Measurements from ENCODE around the gene LAMA5.

The LAMA5 gene

DNA sequence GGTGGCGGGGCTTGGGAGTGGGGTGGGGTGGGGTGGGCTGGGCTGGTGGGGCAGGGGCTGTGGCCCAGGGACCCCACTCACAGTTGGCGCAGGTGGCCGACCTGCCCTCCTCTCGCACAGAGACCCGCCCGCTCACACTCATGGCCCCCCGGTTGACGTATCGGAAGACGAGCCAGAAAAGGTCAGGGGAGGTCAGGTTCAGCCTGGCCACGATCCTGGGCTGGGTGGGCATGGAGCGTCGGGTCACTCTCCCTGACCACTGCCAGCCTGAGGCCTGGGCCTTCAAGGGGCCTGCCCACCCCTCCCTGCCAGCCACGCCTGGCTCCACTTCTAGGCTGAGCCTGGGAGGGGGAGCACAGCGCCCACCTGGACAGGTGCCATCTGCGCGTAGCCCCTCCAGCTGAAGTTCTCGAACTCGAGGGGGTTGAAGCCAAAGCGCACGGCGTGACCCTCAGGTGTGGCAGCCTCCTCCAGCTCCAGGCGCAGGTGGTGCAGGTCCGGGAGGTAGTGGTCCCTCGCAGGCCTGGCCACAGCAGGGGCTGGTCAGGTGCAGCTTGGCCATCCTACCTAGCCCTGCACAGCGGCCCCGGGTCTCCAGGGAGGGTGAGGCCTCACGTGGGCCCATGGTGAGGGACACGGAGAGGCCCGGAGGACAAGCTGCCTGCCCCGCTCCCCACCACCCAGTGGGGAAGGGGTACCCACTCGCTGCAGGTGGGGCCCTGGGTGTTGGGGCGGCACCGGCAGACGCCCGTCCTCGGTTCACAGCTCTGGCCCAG, 33.1 kb downstream of the LAMA5 start:
- TF ChIP-seq, protein P1, sequence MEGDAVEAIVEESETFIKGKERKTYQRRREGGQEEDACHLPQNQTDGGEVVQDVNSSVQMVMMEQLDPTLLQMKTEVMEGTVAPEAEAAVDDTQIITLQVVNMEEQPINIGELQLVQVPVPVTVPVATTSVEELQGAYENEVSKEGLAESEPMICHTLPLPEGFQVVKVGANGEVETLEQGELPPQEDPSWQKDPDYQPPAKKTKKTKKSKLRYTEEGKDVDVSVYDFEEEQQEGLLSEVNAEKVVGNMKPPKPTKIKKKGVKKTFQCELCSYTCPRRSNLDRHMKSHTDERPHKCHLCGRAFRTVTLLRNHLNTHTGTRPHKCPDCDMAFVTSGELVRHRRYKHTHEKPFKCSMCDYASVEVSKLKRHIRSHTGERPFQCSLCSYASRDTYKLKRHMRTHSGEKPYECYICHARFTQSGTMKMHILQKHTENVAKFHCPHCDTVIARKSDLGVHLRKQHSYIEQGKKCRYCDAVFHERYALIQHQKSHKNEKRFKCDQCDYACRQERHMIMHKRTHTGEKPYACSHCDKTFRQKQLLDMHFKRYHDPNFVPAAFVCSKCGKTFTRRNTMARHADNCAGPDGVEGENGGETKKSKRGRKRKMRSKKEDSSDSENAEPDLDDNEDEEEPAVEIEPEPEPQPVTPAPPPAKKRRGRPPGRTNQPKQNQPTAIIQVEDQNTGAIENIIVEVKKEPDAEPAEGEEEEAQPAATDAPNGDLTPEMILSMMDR (IDR thresholded peaks at IDR 0.05; ENCODE audit: control extremely low read depth, extremely low read depth, low read depth, missing control alignments): no peak
- ChIA-PET CTCF (no interaction called here), POLR2A (no interaction called here)
- DNase-seq (ENCODE audit: extremely low spot score): no peak

DNA sequence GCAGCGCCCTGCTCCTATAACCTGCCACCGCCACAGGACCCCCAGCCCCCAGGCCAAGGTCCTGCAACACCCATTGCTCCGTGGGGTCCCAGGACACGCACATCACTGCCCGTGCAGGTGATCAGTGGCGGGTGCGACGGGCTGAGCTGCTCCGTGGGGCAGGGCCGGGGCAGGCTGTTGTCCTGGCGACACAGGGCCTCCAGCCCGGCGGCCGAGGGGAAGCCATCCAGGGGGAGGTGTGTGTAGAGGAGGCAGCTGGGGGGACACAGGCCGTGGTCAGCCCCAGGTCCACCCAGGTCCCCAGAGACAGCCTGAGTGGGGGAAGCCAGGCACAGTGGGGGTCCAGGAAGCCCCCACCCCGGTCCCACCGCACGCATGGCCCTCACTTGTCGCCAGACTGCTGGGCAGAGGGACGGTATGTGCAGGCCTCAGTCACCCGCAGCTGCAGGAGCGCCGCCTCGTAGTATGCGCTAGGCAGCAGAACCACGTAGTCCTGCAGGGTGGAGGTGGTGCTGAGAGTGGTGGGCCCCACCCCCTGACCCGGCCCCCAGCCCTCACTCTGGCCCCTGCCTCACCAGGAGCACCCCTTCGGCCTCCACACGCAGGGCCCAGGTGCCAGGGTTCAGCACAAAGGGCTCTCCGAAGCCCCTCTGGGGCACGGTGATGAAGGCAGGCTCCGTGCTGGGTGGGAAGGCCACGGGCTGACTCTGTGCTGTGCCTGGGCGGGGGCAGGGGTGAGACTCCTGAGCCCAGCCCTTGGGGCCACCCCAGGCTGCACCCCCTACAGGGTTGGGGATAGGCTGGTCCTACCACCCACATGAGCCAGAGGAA, 33.9 kb downstream of the LAMA5 start:
- CTCF ChIA-PET: no interaction called here
- no peak for DNase-seq (ENCODE audit: extremely low spot score)
- TF ChIP-seq, protein P1 (IDR thresholded peaks at IDR 0.05; ENCODE audit: control extremely low read depth, extremely low read depth, low read depth, missing control alignments): no peak
- POLR2A ChIA-PET: no interaction called here

DNA sequence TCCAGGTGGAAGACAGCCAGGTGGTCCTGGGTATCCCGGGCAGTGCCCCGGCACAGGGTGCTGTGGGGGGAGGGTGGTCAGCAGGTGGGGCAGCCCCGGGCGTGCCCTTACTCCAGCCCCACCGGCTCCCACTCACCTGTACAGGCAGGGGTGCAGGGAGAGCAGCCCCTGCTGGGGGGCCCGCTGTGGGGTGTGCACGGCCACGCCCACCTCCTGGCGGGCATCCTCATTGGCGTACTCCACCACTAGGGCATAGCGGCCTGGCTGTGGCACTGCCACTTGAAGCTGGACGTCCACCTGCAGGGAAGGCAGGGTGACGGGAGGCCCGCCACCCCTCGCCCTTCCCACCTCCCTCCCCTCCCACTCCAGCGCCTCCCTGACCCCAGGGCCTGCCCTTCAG, 34.7 kb downstream of the LAMA5 start:
- ChIA-PET CTCF (no interaction called here), POLR2A (no interaction called here)
- no peak for DNase-seq (ENCODE audit: extremely low spot score)

DNA sequence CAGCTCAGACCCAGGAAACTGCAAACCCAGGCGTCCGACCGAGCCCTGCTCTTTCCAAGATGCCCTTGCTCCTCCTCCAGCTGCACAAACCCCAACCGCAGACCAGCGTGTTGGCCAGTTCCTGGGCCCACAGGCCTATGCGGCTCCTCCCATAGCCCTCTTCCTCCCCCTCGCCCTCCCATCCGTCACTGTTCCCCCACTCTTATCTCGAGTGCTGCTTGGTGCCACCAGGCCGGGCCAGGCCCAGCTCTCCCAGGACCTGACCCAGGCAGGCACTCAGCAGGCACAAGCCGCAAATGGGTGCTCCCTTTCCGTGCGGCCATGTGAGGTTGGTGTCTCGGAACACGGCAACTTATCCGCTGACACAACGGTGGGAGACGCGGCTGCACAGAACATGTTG, 35.8 kb downstream of the LAMA5 start:
- ChIA-PET CTCF (no interaction called here), POLR2A (no interaction called here)
- no peak for DNase-seq (ENCODE audit: extremely low spot score)
- TF ChIP-seq, protein P1 (IDR thresholded peaks at IDR 0.05; ENCODE audit: control extremely low read depth, extremely low read depth, low read depth, missing control alignments): no peak

More for the DNA sequence above, 34.7 kb downstream of the LAMA5 start:
- TF ChIP-seq, protein P1 (IDR thresholded peaks at IDR 0.05; ENCODE audit: control extremely low read depth, extremely low read depth, low read depth, missing control alignments): no peak

DNA sequence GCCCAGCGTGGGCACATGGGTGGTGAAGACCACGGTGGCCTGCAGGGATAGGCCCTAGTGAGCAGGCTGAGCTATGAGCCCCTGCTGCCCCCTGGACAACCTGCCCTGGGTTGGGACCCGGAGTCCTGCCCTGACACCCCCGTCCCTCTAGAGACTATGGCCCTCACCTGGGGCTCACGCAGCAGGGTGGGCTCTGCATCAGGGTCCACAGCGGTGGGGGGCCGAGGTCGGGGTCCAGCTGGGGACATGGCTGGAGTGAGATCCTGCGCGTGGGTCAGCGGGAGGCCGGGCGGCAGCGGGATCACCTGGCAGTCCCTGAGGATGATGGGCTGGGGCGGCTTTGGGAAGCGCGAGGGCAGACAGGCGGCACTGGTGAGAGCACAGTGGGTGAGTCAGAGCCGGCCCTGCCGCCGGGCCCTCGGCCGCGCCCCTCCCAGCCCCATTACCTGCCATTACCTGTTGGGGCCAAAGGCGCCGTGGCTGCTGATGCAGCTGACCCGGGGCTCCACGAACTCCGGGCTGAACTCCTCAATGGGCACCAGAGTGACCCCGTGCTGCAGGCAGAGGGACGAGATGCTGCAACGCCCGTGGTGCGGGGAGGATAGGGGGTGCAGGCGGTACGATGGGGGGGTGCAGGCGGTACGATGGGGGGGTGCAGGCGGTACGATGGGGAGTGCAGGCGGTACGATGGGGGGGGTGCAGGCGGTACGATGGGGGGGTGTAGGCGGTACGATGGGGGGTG, 36.4 kb downstream of the LAMA5 start:
- ChIA-PET POLR2A (no interaction called here), CTCF (no interaction called here)
- TF ChIP-seq, protein P1 (IDR thresholded peaks at IDR 0.05; ENCODE audit: control extremely low read depth, extremely low read depth, low read depth, missing control alignments): no peak
- no peak for DNase-seq (ENCODE audit: extremely low spot score)
